NOMO-1 treated with dmso at 0.1 percent for 144 hours (cell line): ENCODE data around the gene AMT.
"Not testable (repeated sequence)": the region's sequence is repeated elsewhere in the genome, so short reads cannot be mapped to it uniquely, and the experiment has no call there.

Experiments used
- DNase-seq: peaks from one replicate; lab custom pipeline; 2025; ENCODE audit not compliant: unreplicated experiment; lab: John Stamatoyannopoulos, UW

AMT gene

GRCh38 chr3:49427586-49427985 lies 5.3 kb upstream of the AMT start:
- DNase-seq, result no peak

DNA sequence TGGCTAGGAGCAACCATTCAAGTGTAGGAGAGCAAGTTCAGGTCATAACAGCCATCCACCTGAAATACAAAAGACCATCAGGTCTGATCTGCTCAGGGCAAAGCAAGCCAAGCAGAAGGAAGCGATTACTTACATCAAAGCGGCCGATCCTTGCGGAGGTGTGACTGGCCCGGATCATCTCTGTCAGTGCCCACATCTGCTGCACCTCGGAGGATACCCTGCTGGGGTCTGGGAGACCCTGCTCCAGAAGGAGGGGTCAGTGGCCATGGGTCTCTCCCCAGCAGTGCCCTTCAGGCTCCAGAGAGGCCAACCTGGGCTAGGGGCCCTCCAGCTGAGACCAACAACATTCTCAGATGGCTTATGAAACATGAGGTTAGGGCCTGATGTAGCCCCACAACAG lies 2.5 kb upstream of the AMT start:
- no peak for DNase-seq

DNA sequence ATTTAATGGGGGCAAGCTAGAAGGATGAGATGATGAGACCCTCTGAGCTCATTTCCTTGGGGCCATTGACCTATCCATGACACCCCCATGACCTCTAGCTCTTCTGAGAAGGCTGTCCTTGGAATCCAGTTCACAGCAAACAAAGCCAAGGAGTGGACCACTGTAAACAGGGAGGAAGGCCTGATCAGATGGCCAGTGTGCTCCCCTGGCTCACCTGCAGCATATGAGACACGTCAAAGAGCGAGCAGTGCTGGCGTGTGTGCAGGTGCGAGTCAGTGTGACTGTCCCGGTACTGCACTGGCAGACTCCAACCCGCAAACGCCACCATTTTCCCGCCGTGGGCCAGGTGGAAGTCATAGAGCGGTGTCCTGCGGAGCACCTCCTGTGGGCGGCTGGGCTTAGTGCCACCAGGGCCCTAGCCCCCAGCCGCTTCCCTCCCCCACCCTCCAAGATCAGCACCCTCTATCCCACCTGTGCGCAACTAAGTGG lies 339 bp downstream of the AMT start:
- DNase-seq, result no peak

DNA sequence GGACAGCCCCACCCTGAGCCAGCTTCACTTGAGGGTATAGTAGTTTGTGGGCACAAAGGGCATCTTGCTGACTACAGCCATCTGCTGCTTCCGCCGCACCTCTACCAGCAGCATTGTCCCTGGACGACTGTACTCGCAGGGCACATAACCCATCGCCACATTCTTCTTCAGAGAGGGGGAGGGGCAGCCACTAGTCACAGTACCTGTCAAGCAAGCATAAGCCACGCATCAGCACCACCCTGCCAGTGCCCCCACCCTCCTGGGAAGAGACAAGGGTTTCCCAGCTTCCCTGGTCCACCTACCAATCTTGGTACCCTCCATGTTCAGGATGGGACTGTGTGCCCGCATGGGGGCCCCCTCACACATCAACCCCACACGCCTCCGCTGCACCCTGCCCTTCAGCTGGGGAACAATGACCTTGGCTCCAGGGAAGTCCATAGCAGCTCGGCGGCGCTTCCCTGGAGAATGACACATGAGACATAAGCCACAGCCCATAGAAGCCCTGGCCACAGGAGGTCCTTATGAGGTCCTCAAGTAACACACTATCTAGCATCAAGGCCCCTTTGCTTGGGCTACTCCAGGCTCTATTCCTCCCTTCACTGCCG lies 4.7 kb downstream of the AMT start:
- DNase-seq, result no peak

GRCh38 chr3:49416867-49417266 lies 5.4 kb downstream of the AMT start:
- DNase-seq, result no peak

GRCh38 chr3:49415931-49416601 lies 6.2 kb downstream of the AMT start:
- DNase-seq, result peak; percentile 42

GRCh38 chr3:49414753-49415152 lies 7.5 kb downstream of the AMT start:
- no peak for DNase-seq

- DNase-seq, result no peak
Observed at GRCh38 chr3:49413338-49413734, 8.9 kb downstream of the AMT start.

GRCh38 chr3:49412632-49413337 lies 9.5 kb downstream of the AMT start:
- DNase-seq, result no peak

- DNase-seq, result peak; percentile 98
Observed at GRCh38 chr3:49411968-49412631, 10.2 kb downstream of the AMT start, which contains the start of the genes RHOA and TCTA. Gene RHOA, minus strand, starts transcription at chr3:49411976. Its CDS starts 36,387 bp downstream, at chr3:49375589. Gene TCTA, plus strand, starts transcription at chr3:49412423. Its CDS starts 4 bp downstream, at chr3:49412427.

DNA sequence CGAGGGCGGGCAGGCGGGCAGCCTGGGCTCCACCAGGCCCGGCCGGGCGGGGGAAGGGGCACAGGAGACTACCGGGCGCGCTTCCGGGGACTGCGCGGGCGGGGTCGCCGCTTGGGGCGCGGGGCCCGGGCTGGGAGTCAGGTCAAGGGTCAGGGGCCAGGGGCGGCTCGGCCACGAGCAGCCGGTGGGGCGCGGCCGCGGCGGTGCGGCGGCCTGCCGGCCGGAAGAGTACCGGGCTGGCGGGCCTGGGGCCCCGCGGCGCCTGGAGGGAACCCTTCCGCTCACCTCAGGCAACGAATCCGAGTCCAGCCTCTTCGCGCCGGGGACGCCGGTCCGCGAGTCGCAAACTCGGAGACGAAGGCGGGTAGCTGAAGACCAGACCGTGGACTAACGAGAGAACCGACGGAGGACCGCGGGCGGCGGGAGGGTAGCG lies 10.7 kb downstream of the AMT start:
- no peak for DNase-seq

GRCh38 chr3:49410846-49411534 lies 11.3 kb downstream of the AMT start:
- no peak for DNase-seq

DNA sequence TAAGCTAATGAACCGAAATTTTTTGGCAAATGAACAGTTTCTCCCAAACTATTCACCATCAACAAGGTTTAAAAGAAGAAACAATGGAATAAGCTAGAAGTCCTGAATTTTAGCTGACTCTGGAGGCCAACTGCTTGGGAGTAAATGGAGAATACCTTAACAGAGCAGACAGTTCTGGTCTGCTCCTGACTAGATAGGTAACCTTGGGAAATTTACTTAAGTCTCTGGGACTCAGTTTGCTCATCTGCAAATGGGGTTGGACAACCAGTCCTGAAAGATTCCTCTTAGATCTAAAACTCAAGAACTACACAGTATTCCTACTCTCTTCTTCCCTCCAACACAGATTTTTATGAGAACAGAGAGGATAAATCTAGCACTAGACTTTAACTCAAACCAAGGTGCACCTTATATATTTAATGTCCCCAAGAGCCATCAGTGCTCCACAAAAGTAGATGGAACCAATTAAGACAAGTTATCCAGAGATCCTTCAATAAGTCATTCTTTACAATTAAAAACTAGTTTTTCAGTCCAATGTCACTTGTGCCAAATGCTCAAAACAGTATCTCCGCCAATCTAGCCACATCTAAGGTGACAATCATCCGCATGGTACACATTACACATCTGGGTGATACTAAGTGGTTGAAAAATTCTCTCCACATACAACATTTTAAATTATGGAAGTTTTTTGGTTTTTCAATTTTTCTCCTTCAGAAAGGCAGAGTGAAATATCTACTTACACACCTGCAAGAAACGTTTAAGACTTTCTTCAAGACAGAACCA lies 12.0 kb downstream of the AMT start:
- no peak for DNase-seq

GRCh38 chr3:49406571-49407565 lies 15.4 kb downstream of the AMT start:
- DNase-seq, result no peak

DNA sequence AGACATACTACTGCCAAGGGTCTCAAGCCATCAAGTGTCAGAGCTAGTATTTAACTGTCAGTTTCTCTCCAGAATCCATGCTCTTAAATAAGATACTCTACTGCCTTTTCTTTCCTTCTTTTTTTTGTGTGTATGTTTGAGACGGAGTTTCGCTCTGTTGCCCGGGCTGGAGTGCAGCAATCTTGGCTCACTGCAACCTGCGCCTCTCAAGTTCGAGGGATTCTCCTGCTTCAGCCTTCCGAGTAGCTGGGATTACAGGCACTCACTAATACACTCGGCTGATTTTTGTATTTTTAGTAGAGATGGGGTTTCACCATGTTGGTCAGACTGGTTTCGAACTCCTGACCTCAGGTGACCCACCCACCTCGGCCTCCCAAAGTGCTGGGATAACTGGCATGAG lies 16.7 kb downstream of the AMT start:
- not testable (repeated sequence) for DNase-seq

DNA sequence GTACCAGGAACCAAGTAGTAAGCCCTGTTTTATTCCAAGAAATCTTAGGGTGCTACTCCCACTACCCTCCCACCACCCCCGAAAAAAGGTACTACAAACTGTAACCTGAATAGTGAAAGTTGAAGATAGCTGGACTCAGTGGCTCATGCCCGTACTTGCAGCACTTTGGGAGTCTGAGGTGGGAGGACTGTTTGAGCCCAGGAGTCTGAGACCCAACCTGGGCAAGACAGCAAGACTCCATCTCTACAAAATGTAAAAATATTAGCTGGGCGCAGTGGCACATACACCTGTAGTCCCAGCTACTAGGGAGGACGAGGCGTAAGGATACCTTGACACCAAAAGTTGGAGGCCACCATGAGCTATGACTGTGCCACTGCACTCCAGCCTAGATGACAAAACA lies 18.4 kb downstream of the AMT start:
- no peak for DNase-seq

GRCh38 chr3:49401766-49402165 lies 20.5 kb downstream of the AMT start:
- DNase-seq, result no peak

DNA sequence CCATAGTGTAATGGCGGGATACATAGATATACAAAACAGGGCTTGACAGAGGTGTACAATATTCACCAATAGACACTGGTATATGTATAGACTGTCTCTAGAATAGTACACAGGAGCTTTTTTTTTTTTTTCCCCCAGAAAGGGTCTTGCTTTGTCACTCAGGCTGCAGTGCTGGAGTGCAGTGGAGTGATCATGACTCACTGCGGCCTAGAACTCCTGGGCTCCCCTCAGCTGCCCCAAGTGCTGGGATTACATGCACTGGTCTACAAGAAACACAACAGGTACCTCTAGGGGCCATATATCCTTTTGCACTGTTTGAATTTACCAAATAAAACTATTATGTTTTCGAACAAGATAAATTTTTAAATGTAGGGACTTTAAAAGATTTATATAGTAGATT lies 22.8 kb downstream of the AMT start:
- no peak for DNase-seq

- DNase-seq, result no peak
Observed at GRCh38 chr3:49397470-49397869, 24.8 kb downstream of the AMT start.
